Testis (tissue), 2 donors: ENCODE results near the gene DHX16.

ENCODE experiments used
- POLR2A ChIP-seq: fragments of 450-650 bp; IDR thresholded peaks from one replicate; pipeline ENCODE4 v1.6.1; 2017; ENCODE audit warnings: antibody characterized with exemption, mild to moderate bottlenecking, moderate library complexity
- TF ChIP-seq, protein P1 (sequence below), 3 experiments: fragments of 450-650 bp in 2 of 3; fragments of 200-600 bp in 1 of 3; sonication (generic) in 1 of 3; IDR thresholded peaks; one replicate each; pipeline ENCODE4 v1.5.1; 2016 to 2019; ENCODE audit warnings: antibody characterized with exemption in 3 of 3, mild to moderate bottlenecking in 2 of 3, moderate library complexity in 1 of 3

GRCh38 chr6:30612213-30612612 is 60.6 kb downstream of the DHX16 start:
- no peak for TF ChIP-seq POLR2A
- TF ChIP-seq, protein P1, sequence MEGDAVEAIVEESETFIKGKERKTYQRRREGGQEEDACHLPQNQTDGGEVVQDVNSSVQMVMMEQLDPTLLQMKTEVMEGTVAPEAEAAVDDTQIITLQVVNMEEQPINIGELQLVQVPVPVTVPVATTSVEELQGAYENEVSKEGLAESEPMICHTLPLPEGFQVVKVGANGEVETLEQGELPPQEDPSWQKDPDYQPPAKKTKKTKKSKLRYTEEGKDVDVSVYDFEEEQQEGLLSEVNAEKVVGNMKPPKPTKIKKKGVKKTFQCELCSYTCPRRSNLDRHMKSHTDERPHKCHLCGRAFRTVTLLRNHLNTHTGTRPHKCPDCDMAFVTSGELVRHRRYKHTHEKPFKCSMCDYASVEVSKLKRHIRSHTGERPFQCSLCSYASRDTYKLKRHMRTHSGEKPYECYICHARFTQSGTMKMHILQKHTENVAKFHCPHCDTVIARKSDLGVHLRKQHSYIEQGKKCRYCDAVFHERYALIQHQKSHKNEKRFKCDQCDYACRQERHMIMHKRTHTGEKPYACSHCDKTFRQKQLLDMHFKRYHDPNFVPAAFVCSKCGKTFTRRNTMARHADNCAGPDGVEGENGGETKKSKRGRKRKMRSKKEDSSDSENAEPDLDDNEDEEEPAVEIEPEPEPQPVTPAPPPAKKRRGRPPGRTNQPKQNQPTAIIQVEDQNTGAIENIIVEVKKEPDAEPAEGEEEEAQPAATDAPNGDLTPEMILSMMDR (IDR thresholded peaks at IDR 0.05), result no peak
